GM19240 (cell line): ENCODE results near the gene C1QTNF2.

ENCODE experiments used
- DNase-seq: peaks from one replicate; pipeline ENCODE4 v3.0.0; 2011; ENCODE audit warnings: low spot score; ENCODE audit not compliant: insufficient read length

C1QTNF2 gene

GRCh38 chr5:160369990-160370712 is at the start of gene C1QTNF2:
C1QTNF2 (minus strand) TSS chr5:160370626; CDS start chr5:160355011, 15,615 bp downstream.
- no peak for DNase-seq

GRCh38 chr5:160420331-160420610 is 49.8 kb upstream of the C1QTNF2 start:
- DNase-seq, result no peak

DNA sequence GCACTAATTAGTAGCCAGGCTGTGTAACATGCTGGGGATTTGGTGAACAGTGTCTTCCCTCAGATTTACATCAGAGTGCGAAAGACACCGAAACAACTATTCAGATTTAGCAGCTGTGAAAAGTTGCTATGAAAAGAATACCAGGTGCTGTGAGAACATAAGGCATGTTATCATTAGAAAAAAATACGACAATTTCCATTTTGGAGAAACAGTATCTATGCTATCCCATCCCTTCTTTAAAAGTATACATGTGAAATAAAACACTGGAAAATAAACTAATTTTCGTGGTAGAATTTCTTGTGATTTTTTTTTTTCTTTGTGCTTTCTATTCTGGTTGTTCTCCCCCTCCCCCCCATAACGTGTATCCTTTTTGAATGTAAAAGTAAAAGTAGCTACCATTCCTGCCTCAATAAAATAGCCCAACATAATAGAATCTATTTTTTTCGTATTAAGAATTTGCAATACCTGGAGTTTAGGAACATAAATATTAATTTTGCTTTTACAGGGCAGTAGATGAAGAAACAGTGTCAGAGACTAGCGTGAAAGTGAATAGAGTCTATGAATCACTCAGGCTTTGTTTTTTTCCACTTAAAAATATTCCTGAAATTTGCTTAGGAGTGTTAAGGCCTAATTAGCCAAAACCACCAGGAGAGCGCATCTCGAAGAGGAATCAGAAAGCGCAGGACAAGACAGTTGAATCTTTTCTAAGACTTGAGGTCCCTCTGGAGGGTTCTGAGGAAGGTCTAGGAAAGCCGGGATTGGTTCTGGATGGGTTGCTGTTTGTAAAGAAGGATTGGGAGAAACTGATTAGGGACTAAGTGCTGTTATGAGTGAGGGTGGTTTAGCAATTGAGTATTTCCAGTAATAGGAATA is 49.3 kb upstream of the C1QTNF2 start:
- DNase-seq, result no peak

GRCh38 chr5:160418561-160419457 is 48.4 kb upstream of the C1QTNF2 start, which contains the start of gene SLU7:
SLU7 (minus strand) TSS chr5:160419081; CDS start chr5:160415294, 3,787 bp downstream.
- peak; percentile 76 for DNase-seq

GRCh38 chr5:160399402-160400353 is 29.3 kb upstream of the C1QTNF2 start, which contains the start of gene FAM200C:
FAM200C (minus strand) TSS chr5:160400054; CDS start chr5:160395490, 4,564 bp downstream.
- DNase-seq, result peak; percentile 66

- no peak for DNase-seq
These were observed 28.4 kb upstream of the C1QTNF2 start for GRCh38 chr5:160398806-160399205.

GRCh38 chr5:160397492-160397891 is 27.1 kb upstream of the C1QTNF2 start:
- no peak for DNase-seq

GRCh38 chr5:160395111-160395510 is 24.7 kb upstream of the C1QTNF2 start:
- no peak for DNase-seq

DNA sequence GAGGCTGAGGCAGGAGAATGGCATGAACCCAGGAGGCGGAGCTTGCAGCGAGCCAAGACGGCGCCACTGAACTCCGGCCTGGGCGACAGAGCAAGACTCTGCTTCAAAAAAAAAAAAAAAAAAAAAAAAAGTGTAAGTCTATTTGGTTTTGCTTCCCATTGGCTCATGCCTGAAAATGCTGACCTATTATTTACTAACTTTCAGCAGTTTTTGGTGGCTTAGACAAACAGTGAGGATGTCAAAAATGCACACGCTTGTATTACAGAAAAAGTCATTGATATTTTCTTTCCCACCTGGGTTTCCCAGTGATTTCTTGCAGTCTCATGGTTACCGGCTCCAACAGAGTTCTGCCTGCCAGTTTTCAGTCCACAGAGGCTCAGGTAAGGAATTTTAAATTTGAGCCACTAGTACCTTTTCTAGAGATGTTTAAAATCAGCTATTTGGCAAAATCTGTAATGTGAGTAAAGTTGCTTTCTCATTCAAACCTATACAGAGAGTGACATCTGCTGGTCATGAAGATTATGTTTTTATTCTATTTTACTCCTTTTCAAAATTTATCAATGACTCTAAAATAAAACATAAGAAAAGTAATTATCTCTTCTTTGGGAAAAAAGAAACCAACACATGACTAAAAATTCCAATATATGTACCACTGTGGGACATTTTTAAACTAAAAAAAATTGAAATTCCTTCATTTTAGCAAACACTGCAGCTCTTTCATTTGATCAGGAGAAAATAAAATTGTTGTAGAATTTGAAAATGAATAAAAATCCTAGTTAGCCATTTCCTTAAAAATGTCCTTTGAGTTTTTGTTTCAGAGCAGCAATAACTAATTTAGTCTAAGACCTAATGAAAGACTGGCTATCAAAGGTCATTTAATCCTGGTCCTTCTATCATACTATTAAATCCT is 20.6 kb upstream of the C1QTNF2 start:
- DNase-seq, result no peak

DNA sequence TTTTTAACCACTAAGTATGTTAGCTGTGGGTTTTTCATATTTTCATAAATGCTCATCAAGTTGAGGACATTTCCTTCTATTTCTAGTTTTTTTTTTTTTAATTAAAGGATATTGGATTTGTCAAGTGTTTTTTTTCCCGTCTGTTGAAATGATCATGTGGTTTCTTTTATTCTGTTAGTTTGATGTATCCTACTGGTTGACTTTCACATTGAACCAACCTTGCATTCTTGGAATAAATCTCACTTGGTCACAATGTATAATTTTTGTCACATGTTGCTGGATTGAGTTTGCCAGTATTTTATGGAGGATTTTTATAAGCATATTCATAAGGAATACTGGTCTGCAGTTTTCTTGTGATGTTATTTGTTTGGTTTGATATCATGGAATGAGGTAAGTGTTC is 17.0 kb upstream of the C1QTNF2 start:
- DNase-seq, result no peak

DNA sequence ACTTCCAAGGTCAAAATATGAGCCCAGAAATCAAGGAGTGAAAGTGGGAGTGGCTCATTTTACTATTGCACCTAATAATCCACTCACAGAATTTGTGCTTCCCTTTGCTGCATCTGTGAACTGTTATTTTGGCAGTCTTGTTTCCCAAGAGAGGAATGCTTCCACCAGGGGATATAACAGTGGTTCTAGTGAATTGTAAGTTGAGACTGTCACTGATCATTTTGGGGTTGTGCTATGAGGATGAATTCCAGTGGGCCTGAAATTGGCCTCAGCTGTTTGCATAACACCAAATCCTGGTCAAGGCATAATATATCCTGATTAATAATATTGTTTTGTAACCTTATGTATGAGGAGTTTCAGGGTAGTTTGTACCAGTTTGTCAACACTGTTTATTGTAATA is 15.1 kb upstream of the C1QTNF2 start:
- no peak for DNase-seq

GRCh38 chr5:160384681-160385080 is 14.3 kb upstream of the C1QTNF2 start:
- no peak for DNase-seq

GRCh38 chr5:160382346-160382745 is 11.9 kb upstream of the C1QTNF2 start:
- DNase-seq, result no peak

GRCh38 chr5:160380041-160380440 is 9.6 kb upstream of the C1QTNF2 start:
- no peak for DNase-seq

GRCh38 chr5:160379511-160379910 is 9.1 kb upstream of the C1QTNF2 start:
- DNase-seq, result no peak

- no peak for DNase-seq
These were observed 7.9 kb upstream of the C1QTNF2 start for GRCh38 chr5:160378330-160378729.

GRCh38 chr5:160377651-160378050 is 7.2 kb upstream of the C1QTNF2 start:
- no peak for DNase-seq

DNA sequence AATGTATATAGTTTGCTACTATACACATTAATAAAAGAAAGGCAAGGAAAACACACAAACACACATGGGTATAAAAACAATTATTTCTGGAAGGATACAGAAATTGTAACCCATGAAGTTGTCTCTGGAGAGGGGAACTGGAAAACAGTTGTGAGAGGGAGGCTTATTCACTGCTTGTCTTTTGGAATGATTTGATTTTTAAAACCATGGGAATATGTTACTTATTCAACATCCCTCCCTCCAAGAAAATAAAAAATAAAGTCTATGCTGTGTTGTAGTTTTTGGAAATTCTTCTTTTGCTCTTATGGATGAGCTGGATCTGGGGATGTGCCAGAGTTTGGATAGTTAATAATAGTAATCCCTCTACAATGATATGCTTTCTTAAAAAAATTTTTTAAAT is 6.0 kb upstream of the C1QTNF2 start:
- DNase-seq, result no peak

GRCh38 chr5:160375701-160376100 is 5.3 kb upstream of the C1QTNF2 start:
- DNase-seq, result no peak
